Epithelial cell of proximal tubule (primary cell): ENCODE data around the gene NKTR. TPM values are rescaled to one million over a fixed set of nuclear protein-coding genes. Genes with fewer than 3 reads are reported as not detected.

Source experiments
- DNase-seq: peaks from one replicate; pipeline ENCODE4 v3.0.0-alpha.2; 2011; ENCODE audit warnings: low read depth
- H3K4me3 ChIP-seq: 2 replicates; pipeline ENCODE4 v1.5.1; 2011; ENCODE audit warnings: low read depth, mild to moderate bottlenecking, low read length
- total RNA-seq: library from RNA; depleted of rRNA; stranded (reverse); fragments of >200 nt; gene quantifications from 2 replicates; pipeline ENCODE4 v1.2.3, GENCODE V29; 2015
- TF ChIP-seq, protein P1 (sequence below): conservative IDR thresholded peaks from 2 replicates; pipeline ENCODE4 v1.5.1; 2012; ENCODE audit warnings: low read depth, mild to moderate bottlenecking, low read length

The NKTR gene
- total RNA-seq, 1 donor from 2014 or later = 24.3 TPM

DNA sequence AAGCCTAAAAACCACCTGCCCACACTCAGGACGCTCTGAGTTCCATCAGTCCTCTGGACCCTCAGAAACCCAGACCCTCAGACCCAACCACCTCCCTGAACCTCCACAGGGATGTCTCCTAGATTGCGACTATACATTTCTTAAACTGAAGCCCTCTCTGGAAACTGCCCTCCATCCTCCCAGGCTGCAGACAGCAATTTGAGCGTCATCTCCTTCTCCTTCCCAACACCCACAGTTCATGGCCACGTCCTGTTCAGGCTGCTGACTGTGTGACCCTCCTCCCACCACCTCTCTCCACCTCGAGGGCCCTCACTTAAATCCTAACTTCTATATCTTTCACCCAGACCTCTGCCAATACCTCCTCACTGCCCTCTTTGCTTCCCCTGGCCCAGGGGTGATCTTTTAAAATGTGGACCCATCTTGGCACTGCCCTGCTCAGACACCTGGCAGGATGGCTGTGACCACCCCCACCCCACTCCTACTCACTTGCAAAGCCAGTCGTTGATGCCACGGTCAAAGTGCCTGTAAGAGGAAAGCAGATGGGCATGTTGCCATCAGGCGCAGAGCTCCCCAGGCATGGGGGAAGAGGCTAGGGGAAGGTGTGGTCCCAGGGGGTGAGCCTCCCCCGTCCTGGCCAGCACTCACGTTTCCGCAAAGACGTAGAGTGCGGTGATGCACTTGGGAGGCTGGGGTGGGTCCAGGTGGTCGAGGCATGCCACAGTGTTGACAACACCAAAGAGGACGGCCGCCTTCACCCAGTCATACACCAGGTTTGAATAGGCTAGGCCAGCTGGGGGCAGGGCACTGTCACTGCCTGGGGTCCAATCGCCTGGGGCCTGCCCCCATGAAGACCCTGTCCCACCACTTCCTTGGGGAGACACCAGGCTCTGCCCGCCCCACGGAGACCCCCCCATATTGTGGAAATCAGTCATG lies 96.1 kb downstream of the NKTR start:
- TF ChIP-seq, protein P1, sequence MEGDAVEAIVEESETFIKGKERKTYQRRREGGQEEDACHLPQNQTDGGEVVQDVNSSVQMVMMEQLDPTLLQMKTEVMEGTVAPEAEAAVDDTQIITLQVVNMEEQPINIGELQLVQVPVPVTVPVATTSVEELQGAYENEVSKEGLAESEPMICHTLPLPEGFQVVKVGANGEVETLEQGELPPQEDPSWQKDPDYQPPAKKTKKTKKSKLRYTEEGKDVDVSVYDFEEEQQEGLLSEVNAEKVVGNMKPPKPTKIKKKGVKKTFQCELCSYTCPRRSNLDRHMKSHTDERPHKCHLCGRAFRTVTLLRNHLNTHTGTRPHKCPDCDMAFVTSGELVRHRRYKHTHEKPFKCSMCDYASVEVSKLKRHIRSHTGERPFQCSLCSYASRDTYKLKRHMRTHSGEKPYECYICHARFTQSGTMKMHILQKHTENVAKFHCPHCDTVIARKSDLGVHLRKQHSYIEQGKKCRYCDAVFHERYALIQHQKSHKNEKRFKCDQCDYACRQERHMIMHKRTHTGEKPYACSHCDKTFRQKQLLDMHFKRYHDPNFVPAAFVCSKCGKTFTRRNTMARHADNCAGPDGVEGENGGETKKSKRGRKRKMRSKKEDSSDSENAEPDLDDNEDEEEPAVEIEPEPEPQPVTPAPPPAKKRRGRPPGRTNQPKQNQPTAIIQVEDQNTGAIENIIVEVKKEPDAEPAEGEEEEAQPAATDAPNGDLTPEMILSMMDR = no peak
- H3K4me3 ChIP-seq = no peak overlapping the region
- DNase-seq = no peak

DNA sequence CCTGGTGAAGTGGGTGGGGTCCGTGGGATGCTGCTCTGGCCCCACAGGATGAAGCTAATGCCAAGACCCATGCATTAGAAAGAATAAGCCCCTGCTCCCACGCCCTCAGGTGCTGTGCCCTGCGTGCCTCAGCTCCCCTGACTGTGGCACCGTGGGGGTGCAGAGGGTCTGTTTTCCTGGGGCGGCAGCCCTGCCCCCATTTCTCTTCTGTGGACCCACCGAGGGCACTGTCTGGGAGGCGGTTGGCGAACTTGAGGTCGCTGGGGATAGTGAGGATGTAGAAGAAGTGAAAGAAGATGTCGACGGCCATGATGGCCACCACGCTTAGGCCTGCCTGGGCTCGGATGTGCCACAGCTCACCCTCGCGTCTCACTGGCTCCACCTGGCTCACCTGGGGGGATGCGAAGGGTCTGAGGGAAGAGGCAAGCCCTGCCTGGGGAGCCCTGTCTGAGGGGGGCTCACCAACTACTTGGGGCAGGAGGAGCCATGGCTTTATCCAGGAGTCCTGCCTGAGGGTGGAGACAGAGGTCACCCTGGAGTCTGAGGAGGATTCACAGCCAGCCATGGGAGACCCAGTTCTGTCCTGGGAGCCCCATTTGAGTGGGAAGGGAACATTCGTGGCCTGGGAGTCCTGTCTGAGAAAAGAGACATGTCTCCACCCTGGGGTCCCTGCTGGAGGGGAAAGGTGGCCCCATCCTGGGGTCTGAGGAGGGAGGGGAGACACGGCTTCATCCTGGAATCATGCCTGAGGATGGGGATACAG lies 97.0 kb downstream of the NKTR start:
- TF ChIP-seq, protein P1 = no peak
- H3K4me3 ChIP-seq = no peak overlapping the region
- no peak for DNase-seq

Other genes with a start within 250 kb of the NKTR start
- gene LYZL4, start 190.1 kb upstream of the NKTR start, total RNA-seq = not detected in 2 replicates
- 0.43 TPM in 1 of 2 replicates, not detected in the other for gene VIPR1, start 98.0 kb upstream of the NKTR start, total RNA-seq
- 40.8 and 60.0 TPM in 2 replicates for gene SEC22C, start 18.7 kb upstream of the NKTR start, total RNA-seq
- gene SS18L2, start 9.8 kb upstream of the NKTR start, total RNA-seq = 26.9 and 31.5 TPM in 2 replicates
- gene ZBTB47, start 53.0 kb downstream of the NKTR start, total RNA-seq = 5.6 and 6.2 TPM in 2 replicates
- not detected in 2 replicates for gene KLHL40, start 84.9 kb downstream of the NKTR start, total RNA-seq
- not detected in 2 replicates for gene HHATL, start 102.1 kb downstream of the NKTR start, total RNA-seq
- 0.65 and 1.7 TPM in 2 replicates for gene CCDC13, start 172.6 kb downstream of the NKTR start, total RNA-seq
- gene HIGD1A, start 203.8 kb downstream of the NKTR start, total RNA-seq = 246 and 247 TPM in 2 replicates
- gene ACKR2, start 208.8 kb downstream of the NKTR start, total RNA-seq = 2.8 and 6.1 TPM in 2 replicates